Measurements from ENCODE around the gene MEGF11.

The MEGF11 gene

GRCh38 chr15:66089049-66089448 lies 164.5 kb downstream of the MEGF11 start:
- DNase-seq, result peak in 2 of 14 donors; percentile 7 to 45

GRCh38 chr15:66085128-66085527 lies 168.4 kb downstream of the MEGF11 start:
- no peak for DNase-seq

- no peak for DNase-seq
Observed at GRCh38 chr15:66084704-66085103, 168.8 kb downstream of the MEGF11 start.

GRCh38 chr15:66080717-66081398 lies 172.7 kb downstream of the MEGF11 start:
- peak in 2 of 14 donors; percentile 35 to 40 for DNase-seq

GRCh38 chr15:66078929-66079275 lies 174.6 kb downstream of the MEGF11 start:
- DNase-seq, result no peak

GRCh38 chr15:66078196-66078928 lies 175.2 kb downstream of the MEGF11 start:
- peak in 1 of 14 donors; percentile 87 for DNase-seq

GRCh38 chr15:66077320-66077663 lies 176.3 kb downstream of the MEGF11 start:
- no peak for DNase-seq

GRCh38 chr15:66076591-66077319 lies 176.8 kb downstream of the MEGF11 start:
- DNase-seq, result peak in 2 of 14 donors; percentile 28 to 93

GRCh38 chr15:66075947-66076346 lies 177.6 kb downstream of the MEGF11 start:
- DNase-seq, result no peak

GRCh38 chr15:66072616-66073361 lies 180.8 kb downstream of the MEGF11 start:
- DNase-seq, result no peak

- DNase-seq, result no peak
Observed at GRCh38 chr15:66071921-66072295, 181.6 kb downstream of the MEGF11 start.

- DNase-seq, result no peak
Observed at GRCh38 chr15:66071160-66071920, 182.2 kb downstream of the MEGF11 start.

GRCh38 chr15:66070220-66070934 lies 183.2 kb downstream of the MEGF11 start:
- DNase-seq, result no peak

GRCh38 chr15:66069751-66070150 lies 183.8 kb downstream of the MEGF11 start:
- no peak for DNase-seq

GRCh38 chr15:66068801-66069200 lies 184.7 kb downstream of the MEGF11 start:
- no peak for DNase-seq

GRCh38 chr15:66067687-66068086 lies 185.9 kb downstream of the MEGF11 start:
- no peak for DNase-seq

GRCh38 chr15:66066481-66066880 lies 187.1 kb downstream of the MEGF11 start:
- no peak for DNase-seq

GRCh38 chr15:66066005-66066404 lies 187.5 kb downstream of the MEGF11 start:
- DNase-seq, result no peak

- DNase-seq, result no peak
Observed at GRCh38 chr15:66065325-66065724, 188.2 kb downstream of the MEGF11 start.

GRCh38 chr15:66063147-66063546 lies 190.4 kb downstream of the MEGF11 start:
- DNase-seq, result no peak

- no peak for DNase-seq
Observed at GRCh38 chr15:66057089-66057488, 196.5 kb downstream of the MEGF11 start.
